Mucosa of descending colon (tissue), 3 donors: ENCODE results near the gene GPATCH8. TPM values are rescaled to one million over a fixed set of nuclear protein-coding genes. Genes with fewer than 3 reads are reported as not detected.

Experiments
- ATAC-seq: fragments of 200-7000 bp; cut with Tn5 transposase; one replicate; pipeline ENCODE4 v1.9.1; 2020; ENCODE audit warnings: mild to moderate bottlenecking, moderate library complexity
- DNase-seq, 3 donors: peaks; one replicate each; pipeline ENCODE4 v3.0.0-alpha.2; 2020
- H3K36me3 ChIP-seq: fragments of 200-600 bp; one replicate; pipeline ENCODE4 v1.8.0; 2021; ENCODE audit warnings: low read depth, mild to moderate bottlenecking
- H3K4me1 ChIP-seq: fragments of 200-600 bp; one replicate; pipeline ENCODE4 v1.8.0; 2021; ENCODE audit warnings: low read depth, mild to moderate bottlenecking
- H3K4me3 ChIP-seq: fragments of 200-600 bp; one replicate; pipeline ENCODE4 v1.8.0; 2021; ENCODE audit warnings: mild to moderate bottlenecking
- H3K9me3 ChIP-seq: fragments of 200-600 bp; one replicate; pipeline ENCODE4 v1.8.0; 2021; ENCODE audit warnings: mild to moderate bottlenecking
- CTCF ChIP-seq: fragments of 200-600 bp; IDR thresholded peaks from one replicate; pipeline ENCODE4 v1.8.0; 2022; ENCODE audit warnings: antibody characterized with exemption, mild to moderate bottlenecking
- intact Hi-C, 2 donors: fragments of 100-400 bp; cut with DNase I in 1 of 2; cut with micrococcal nuclease in 1 of 2; formaldehyde crosslinking; loops; one replicate each; pipeline versions ENCODE4 v1.11.0 to v1.11.1; 2022; cut with DNase I, micrococcal nuclease
- total RNA-seq, 3 donors: library from RNA; stranded (reverse); fragmentation: NEBNext Ultra II Directional in 2 of 3; extraction: Animal tissue kit (Norgen Biotek cat#: 25700) in 2 of 3; gene quantifications; one replicate each; pipeline versions ENCODE4 v1.2.1 to v1.2.4, GENCODE V29; 2021 to 2023
- donor health status: DM: no; HTN: no; CAD: no; lungs with moderate emphysema.
- donor health status: DM: no; HTN: no; CAD: no.
- donor health status: DM: no; HTN: yes; CAD: no.

Gene GPATCH8
- total RNA-seq, 3 donors from 2014 or later = 34.8 to 48.4 (median 36.3) TPM

- Histone ChIP-seq H3K4me3 (no peak overlapping the region), H3K36me3 (no peaks in the 10 kb centered on the region), H3K4me1 (no peaks in the 10 kb centered on the region), H3K9me3 (no peaks in the 10 kb centered on the region)
- TF ChIP-seq CTCF = no peak
- ATAC-seq (no peak), DNase-seq (no peak)
- intact Hi-C loops = no loop called here
These were observed 37.9 kb downstream of the GPATCH8 start for GRCh38 chr17:44465276-44465675.

GRCh38 chr17:44464037-44464436 is 39.2 kb downstream of the GPATCH8 start:
- TF ChIP-seq CTCF = no peak
- no peak for DNase-seq
- Histone ChIP-seq H3K9me3 (no peaks in the 10 kb centered on the region), H3K36me3 (no peaks in the 10 kb centered on the region), H3K4me1 (no peaks in the 10 kb centered on the region), H3K4me3 (no peak overlapping the region)
- intact Hi-C loops = no loop called here
- no peak for ATAC-seq

DNA sequence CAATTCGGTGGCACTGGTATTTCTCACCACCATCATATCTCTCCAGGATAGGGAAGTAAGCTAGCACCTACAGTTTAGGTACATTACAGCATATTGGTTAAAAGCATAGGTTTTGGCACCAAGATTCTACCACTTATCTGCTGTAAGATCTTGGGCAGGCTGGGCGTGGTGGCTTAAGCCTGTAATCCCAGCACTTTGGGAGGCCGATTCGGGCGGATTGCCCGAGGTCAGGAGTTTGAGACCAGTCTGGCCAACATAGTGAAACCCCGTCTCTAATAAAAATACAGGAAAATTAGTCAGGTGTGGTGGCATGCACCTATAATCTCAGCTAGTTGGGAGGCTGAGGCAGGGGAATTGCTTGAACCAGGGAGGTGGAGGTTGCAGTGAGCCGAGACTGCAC is 51.4 kb downstream of the GPATCH8 start:
- no peak overlapping the region for H3K4me3 ChIP-seq
- TF ChIP-seq CTCF = no peak
- no peaks in the 10 kb centered on the region for H3K4me1 ChIP-seq
- intact Hi-C loops = no loop called here
- DNase-seq = no peak
- H3K36me3 ChIP-seq = no peaks in the 10 kb centered on the region
- no peaks in the 10 kb centered on the region for H3K9me3 ChIP-seq
- no peak for ATAC-seq

DNA sequence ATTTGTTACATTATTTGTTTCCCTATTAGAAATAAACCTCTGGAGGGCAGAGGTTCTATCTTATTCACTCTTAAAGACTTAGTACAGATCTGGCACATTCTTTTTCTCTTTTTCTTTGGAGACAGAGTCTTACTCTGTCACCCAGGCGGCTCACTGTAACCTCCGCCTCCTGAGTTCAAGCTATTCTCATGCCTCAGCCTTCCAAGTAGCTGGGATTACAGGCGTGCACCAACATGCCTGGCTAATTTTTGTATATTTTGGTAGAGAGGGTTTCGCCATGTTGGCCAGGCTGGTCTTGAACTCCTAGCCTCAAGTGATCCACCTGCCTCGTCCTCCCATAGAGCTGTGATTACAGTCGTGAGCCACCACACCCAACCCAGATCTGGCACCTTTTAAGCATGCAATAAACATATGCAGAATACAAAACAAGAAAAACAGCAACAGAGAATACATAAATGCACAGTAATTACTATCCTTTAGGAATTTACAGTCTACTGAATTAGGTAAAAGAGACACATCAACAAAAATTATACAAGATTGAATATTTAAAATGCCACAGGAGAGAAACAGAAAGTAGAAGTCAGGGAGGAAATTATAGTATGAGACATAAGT is 52.1 kb downstream of the GPATCH8 start:
- DNase-seq = no peak
- TF ChIP-seq CTCF = no peak
- Histone ChIP-seq H3K4me3 (no peak overlapping the region), H3K9me3 (no peaks in the 10 kb centered on the region), H3K4me1 (no peaks in the 10 kb centered on the region), H3K36me3 (no peaks in the 10 kb centered on the region)
- intact Hi-C loops = no loop called here
- no peak for ATAC-seq

GRCh38 chr17:44448412-44448811 is 54.8 kb downstream of the GPATCH8 start:
- H3K36me3 ChIP-seq = no peaks in the 10 kb centered on the region
- TF ChIP-seq CTCF = no peak
- no peak for ATAC-seq
- no peak for DNase-seq
- intact Hi-C loops = no loop called here
- H3K4me3 ChIP-seq = no peak overlapping the region
- no peaks in the 10 kb centered on the region for H3K9me3 ChIP-seq
- no peaks in the 10 kb centered on the region for H3K4me1 ChIP-seq

GRCh38 chr17:44444735-44445105 is 58.5 kb downstream of the GPATCH8 start:
- H3K36me3 ChIP-seq = no peaks in the 10 kb centered on the region
- no peak for TF ChIP-seq CTCF
- no peak for ATAC-seq
- intact Hi-C loops = no loop called here
- H3K9me3 ChIP-seq = no peaks in the 10 kb centered on the region
- no peak overlapping the region for H3K4me3 ChIP-seq
- no peak for DNase-seq
- no peaks in the 10 kb centered on the region for H3K4me1 ChIP-seq
